ENCODE measurements around the gene HUS1. TPM values are rescaled to one million over a fixed set of nuclear protein-coding genes. Genes with fewer than 3 reads are reported as not detected.

The HUS1 gene
- 10 to 100 TPM; 31.6 to 33.2 TPM for total RNA-seq

- peak; percentile 94 for DNase-seq
- intact Hi-C loops (cut with DNase I), result no loop called here
- peak within 1 kb of the TSS; percentile 62 for H3K4me3 ChIP-seq
- no peaks in the 10 kb centered on the region for H3K9me3 ChIP-seq
- H3K36me3 ChIP-seq, result peaks cover 9% of the 10 kb centered on the region
- no peaks in the 10 kb centered on the region for H3K4me1 ChIP-seq
- no peaks in the 10 kb centered on the region for H3K27me3 ChIP-seq
- peak within 1 kb of the TSS; percentile 87 to 93 for H3K9ac ChIP-seq (ENCODE audit: low read depth in 2 of 2, low read length in 2 of 2)
- TF ChIP-seq CTCF (IDR thresholded peaks at IDR 0.05), result no peak
- peak within 1 kb of the TSS; percentile 69 for H3K27ac ChIP-seq
Observed at GRCh38 chr7:47979145-47979831, at the start of gene HUS1. TSS of gene HUS1 (minus strand) at chr7:47979615. CDS start at chr7:47979519, 96 bp downstream.

GRCh38 chr7:48028938-48029337, 49.5 kb upstream of the HUS1 start, which contains the start of gene SUN3:
TSS of gene SUN3 (minus strand) at chr7:48029107. CDS start at chr7:48028938, 169 bp downstream.
- Histone ChIP-seq H3K4me3 (no peak within 1 kb of the TSS), H3K9ac (ENCODE audit: low read depth in 2 of 2, low read length in 2 of 2) (no peak within 1 kb of the TSS), H3K9me3 (no peaks in the 10 kb centered on the region), H3K4me1 (no peaks in the 10 kb centered on the region), H3K27me3 (no peaks in the 10 kb centered on the region), H3K36me3 (no peaks in the 10 kb centered on the region), H3K27ac (no peak within 1 kb of the TSS)
- intact Hi-C loops (cut with DNase I), result no loop called here
- no peak for DNase-seq
- TF ChIP-seq CTCF (IDR thresholded peaks at IDR 0.05), result no peak

- H3K9ac ChIP-seq (ENCODE audit: low read depth in 2 of 2, low read length in 2 of 2), result no peak overlapping the region
- no peaks in the 10 kb centered on the region for H3K36me3 ChIP-seq
- H3K9me3 ChIP-seq, result no peaks in the 10 kb centered on the region
- DNase-seq, result no peak
- no peaks in the 10 kb centered on the region for H3K27me3 ChIP-seq
- no peak for TF ChIP-seq CTCF (IDR thresholded peaks at IDR 0.05)
- intact Hi-C loops (cut with DNase I), result no loop called here
- no peaks in the 10 kb centered on the region for H3K4me1 ChIP-seq
- H3K27ac ChIP-seq, result no peak overlapping the region
- H3K4me3 ChIP-seq, result no peak overlapping the region
Observed at GRCh38 chr7:48025624-48026023, 46.2 kb upstream of the HUS1 start.

DNA sequence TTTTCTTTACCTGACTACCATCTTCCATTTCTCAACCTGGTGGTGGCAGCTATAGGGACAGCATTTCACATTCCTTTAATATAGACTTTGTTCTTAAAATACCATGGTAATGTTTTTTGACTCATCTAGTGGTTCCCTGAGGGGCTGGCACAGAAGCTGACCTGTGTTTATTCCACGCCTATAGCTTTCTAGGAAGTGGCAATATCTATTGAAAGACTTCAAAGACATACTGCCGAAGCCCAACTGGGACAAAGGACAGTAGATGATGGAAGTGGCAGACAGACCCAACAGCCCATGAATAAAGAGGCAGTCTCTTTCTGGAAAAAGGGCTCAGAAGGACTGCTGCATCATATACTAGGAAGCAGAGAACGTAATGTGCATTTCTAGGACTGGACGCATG, 38.3 kb upstream of the HUS1 start:
- Histone ChIP-seq H3K9ac (ENCODE audit: low read depth in 2 of 2, low read length in 2 of 2) (no peak overlapping the region), H3K9me3 (no peaks in the 10 kb centered on the region), H3K4me1 (no peaks in the 10 kb centered on the region), H3K4me3 (no peak overlapping the region), H3K36me3 (no peaks in the 10 kb centered on the region), H3K27ac (no peak overlapping the region), H3K27me3 (no peaks in the 10 kb centered on the region)
- DNase-seq, result no peak
- no peak for TF ChIP-seq CTCF (IDR thresholded peaks at IDR 0.05)
- intact Hi-C loops (cut with DNase I), result no loop called here

DNA sequence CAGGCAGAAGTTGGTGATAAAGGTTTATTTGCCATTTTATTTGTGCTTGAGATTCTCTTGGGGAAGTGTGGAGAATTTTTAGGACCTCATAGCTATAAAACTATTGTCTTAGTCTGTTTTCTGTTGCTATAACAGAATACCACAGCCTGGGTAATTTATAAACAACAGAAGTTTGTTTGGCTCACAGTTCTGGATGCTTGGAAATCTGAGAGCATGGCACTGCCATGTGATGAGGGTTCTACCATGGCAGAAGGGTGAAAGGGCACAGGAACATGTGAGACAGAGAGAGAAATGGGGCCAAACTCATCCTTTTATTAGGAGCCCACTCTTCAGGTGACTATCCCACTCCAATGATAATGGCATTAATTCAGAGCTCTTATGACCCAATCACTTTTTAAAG, 37.2 kb upstream of the HUS1 start:
- Histone ChIP-seq H3K36me3 (no peaks in the 10 kb centered on the region), H3K9me3 (no peaks in the 10 kb centered on the region), H3K9ac (ENCODE audit: low read depth in 2 of 2, low read length in 2 of 2) (no peak overlapping the region), H3K4me1 (no peaks in the 10 kb centered on the region), H3K27me3 (no peaks in the 10 kb centered on the region), H3K4me3 (no peak overlapping the region), H3K27ac (no peak overlapping the region)
- intact Hi-C loops (cut with DNase I), result no loop called here
- no peak for DNase-seq
- no peak for TF ChIP-seq CTCF (IDR thresholded peaks at IDR 0.05)
